IMR-90 (cell line): ENCODE measurements around the gene TCF7. TPM values are rescaled to one million over a fixed set of nuclear protein-coding genes. Genes with fewer than 3 reads are reported as not detected.

ENCODE experiments used
- CHD1 ChIP-seq: IDR thresholded peaks from 2 replicates; pipeline ENCODE4 v1.6.1; 2012; ENCODE audit warnings: low read depth, low read length, improper control_type of control experiment
- RAD21 ChIP-seq: IDR thresholded peaks from 2 replicates; pipeline ENCODE4 v1.6.1; 2012; ENCODE audit warnings: low read length, improper control_type of control experiment
- USF2 ChIP-seq: fragments of 150-350 bp; IDR thresholded peaks from 2 replicates; pipeline ENCODE4 v1.6.1; 2017; ENCODE audit warnings: mild to moderate bottlenecking, antibody characterized with exemption, low read length, low read depth
- polyA plus RNA-seq, 3 experiments: library from polyadenylated mRNA; depleted of rRNA; stranded (reverse); fragments of >200 nt; gene quantifications; 2 replicates each; pipeline ENCODE4 v1.2.3, GENCODE V29; 2012; ENCODE audit warnings: low replicate concordance in 1 of 3
- total RNA-seq: library from RNA; depleted of rRNA; stranded (reverse); fragments of >200 nt; gene quantifications from 2 replicates; pipeline ENCODE4 v1.2.3, GENCODE V29; 2012

The TCF7 gene
- total and polyA plus RNA-seq, 2 of the 4 experiments (the other 2 are of a cell fraction) = 1.3 to 3.4 TPM

- TF ChIP-seq USF2 (peak; percentile 35; the same call in 1 of the 2 replicates), CHD1 (peak; percentile 37; the same call in 1 of the 2 replicates), RAD21 (no peak)
Observed at GRCh38 chr5:134176511-134177368, 62.3 kb downstream of the TCF7 start, which contains the start of gene SKP1 (continued).
